ENCODE results near the gene MALRD1. TPM values are rescaled to one million over a fixed set of nuclear protein-coding genes. Genes with fewer than 3 reads are reported as not detected.

MALRD1 gene
- total and polyA plus RNA-seq, 4 donors = 0.17 to 17.9 (median 4.1) TPM

- TF ChIP-seq CTCF (IDR thresholded peaks at IDR 0.05; ENCODE audit: control extremely low read depth, extremely low read depth) = no peak
- no peaks in the 10 kb centered on the region for H3K27me3 ChIP-seq (ENCODE audit: control insufficient read depth in 3 of 3, insufficient read depth in 3 of 3, low read length in 2 of 3)
- H3K4me1 ChIP-seq (ENCODE audit: control insufficient read depth in 5 of 5, insufficient read depth in 5 of 5, low read length in 5 of 5) = no peaks in the 10 kb centered on the region
- no peaks in the 10 kb centered on the region for H3K36me3 ChIP-seq (ENCODE audit: control insufficient read depth in 4 of 4, insufficient read depth in 4 of 4, low read length in 4 of 4)
- H3K4me3 ChIP-seq = no peak overlapping the region
- H3K27ac ChIP-seq (ENCODE audit: low read depth in 1 of 2, low read length in 1 of 2) = no peak overlapping the region
- DNase-seq (no peak), ATAC-seq (ENCODE audit: insufficient read depth, low FRiP score) (no peak)
- 95 to 98% methylated on average over 2 of the region's 2 CpGs for WGBS, 2 donors
- H3K9ac ChIP-seq (ENCODE audit: insufficient read depth in 1 of 2, low read length in 2 of 2) = no peak overlapping the region
- H3K9me3 ChIP-seq (ENCODE audit: control insufficient read depth in 4 of 4, insufficient read depth in 3 of 4, low read length in 3 of 4) = no peaks in the 10 kb centered on the region
Measured at GRCh38 chr10:19605806-19606205, 557.2 kb downstream of the MALRD1 start.

GRCh38 chr10:19606968-19607367, 558.4 kb downstream of the MALRD1 start:
- no peak for DNase-seq
- no peak overlapping the region for H3K27ac ChIP-seq (ENCODE audit: low read depth in 1 of 2, low read length in 1 of 2)
- H3K9ac ChIP-seq (ENCODE audit: insufficient read depth in 1 of 2, low read length in 2 of 2) = no peak overlapping the region
- H3K4me3 ChIP-seq = no peak overlapping the region
- WGBS, 2 donors = 85 to 86% methylated on average over 4 of the region's 4 CpGs
- ATAC-seq (ENCODE audit: insufficient read depth, low FRiP score) = no peak
- H3K4me1 ChIP-seq (ENCODE audit: control insufficient read depth in 5 of 5, insufficient read depth in 5 of 5, low read length in 5 of 5) = no peaks in the 10 kb centered on the region
- no peaks in the 10 kb centered on the region for H3K27me3 ChIP-seq (ENCODE audit: control insufficient read depth in 3 of 3, insufficient read depth in 3 of 3, low read length in 2 of 3)
- no peak for TF ChIP-seq CTCF (IDR thresholded peaks at IDR 0.05; ENCODE audit: control extremely low read depth, extremely low read depth)
- no peaks in the 10 kb centered on the region for H3K36me3 ChIP-seq (ENCODE audit: control insufficient read depth in 4 of 4, insufficient read depth in 4 of 4, low read length in 4 of 4)
- H3K9me3 ChIP-seq (ENCODE audit: control insufficient read depth in 4 of 4, insufficient read depth in 3 of 4, low read length in 3 of 4) = no peaks in the 10 kb centered on the region

- Histone ChIP-seq H3K9me3 (ENCODE audit: control insufficient read depth in 4 of 4, insufficient read depth in 3 of 4, low read length in 3 of 4) (peaks cover 0 to 2% (median 0%) of the 10 kb centered on the region in 4 donors), H3K4me3 (no peak overlapping the region), H3K27ac (ENCODE audit: low read depth in 1 of 2, low read length in 1 of 2) (no peak overlapping the region), H3K27me3 (ENCODE audit: control insufficient read depth in 3 of 3, insufficient read depth in 3 of 3, low read length in 2 of 3) (no peaks in the 10 kb centered on the region), H3K9ac (ENCODE audit: insufficient read depth in 1 of 2, low read length in 2 of 2) (no peak overlapping the region), H3K36me3 (ENCODE audit: control insufficient read depth in 4 of 4, insufficient read depth in 4 of 4, low read length in 4 of 4) (no peaks in the 10 kb centered on the region), H3K4me1 (ENCODE audit: control insufficient read depth in 5 of 5, insufficient read depth in 5 of 5, low read length in 5 of 5) (peaks cover 0 to 3% (median 0%) of the 10 kb centered on the region in 5 donors)
- TF ChIP-seq CTCF (IDR thresholded peaks at IDR 0.05; ENCODE audit: control extremely low read depth, extremely low read depth) = no peak
- ATAC-seq (ENCODE audit: insufficient read depth, low FRiP score) (no peak), DNase-seq (no peak)
Measured at GRCh38 chr10:19611775-19612174, 563.2 kb downstream of the MALRD1 start.

- Histone ChIP-seq H3K27ac (ENCODE audit: low read depth in 1 of 2, low read length in 1 of 2) (no peak overlapping the region), H3K36me3 (ENCODE audit: control insufficient read depth in 4 of 4, insufficient read depth in 4 of 4, low read length in 4 of 4) (no peaks in the 10 kb centered on the region), H3K4me3 (no peak overlapping the region), H3K27me3 (ENCODE audit: control insufficient read depth in 3 of 3, insufficient read depth in 3 of 3, low read length in 2 of 3) (no peaks in the 10 kb centered on the region), H3K9me3 (ENCODE audit: control insufficient read depth in 4 of 4, insufficient read depth in 3 of 4, low read length in 3 of 4) (peaks cover 0 to 2% (median 0%) of the 10 kb centered on the region in 4 donors), H3K4me1 (ENCODE audit: control insufficient read depth in 5 of 5, insufficient read depth in 5 of 5, low read length in 5 of 5) (peaks cover 0 to 3% (median 0%) of the 10 kb centered on the region in 5 donors), H3K9ac (ENCODE audit: insufficient read depth in 1 of 2, low read length in 2 of 2) (no peak overlapping the region)
- TF ChIP-seq CTCF (IDR thresholded peaks at IDR 0.05; ENCODE audit: control extremely low read depth, extremely low read depth) = no peak
- DNase-seq (peak in 2 of 3 donors; percentile 37 to 51), ATAC-seq (ENCODE audit: insufficient read depth, low FRiP score) (no peak)
- WGBS, 2 donors = 80 to 85% methylated on average over 2 of the region's 2 CpGs
Measured at GRCh38 chr10:19616966-19617365, 568.4 kb downstream of the MALRD1 start.
